Neutrophil (primary cell): ENCODE measurements around the gene EIF2B1.

Source experiments
- H3K27ac ChIP-seq: fragments of 200-600 bp; sonication (generic); 2 replicates; pipeline ENCODE4 v1.5.1; 2016; ENCODE audit warnings: mild to moderate bottlenecking, moderate library complexity
- H3K27me3 ChIP-seq: fragments of 200-600 bp; sonication (generic); 2 replicates; pipeline ENCODE4 v1.6.0; 2016; ENCODE audit warnings: mild to moderate bottlenecking
- H3K36me3 ChIP-seq: fragments of 200-600 bp; sonication (generic); 2 replicates; pipeline ENCODE4 v1.5.1; 2017
- H3K4me1 ChIP-seq, 2 experiments: fragments of 200-600 bp in 1 of 2; sonication (generic) in 1 of 2; 1 replicate in 1 of 2; 2 replicates in 1 of 2; pipeline versions ENCODE4 v1.5.1 to v1.6.1; 2013 to 2016; ENCODE audit warnings: low read depth in 1 of 2, low read length in 1 of 2, mild to moderate bottlenecking in 1 of 2, moderate library complexity in 1 of 2; ENCODE audit not compliant: control insufficient read depth in 1 of 2, insufficient read depth in 1 of 2
- H3K4me3 ChIP-seq, 2 experiments: fragments of 200-600 bp in 1 of 2; sonication (generic) in 1 of 2; 1 replicate in 1 of 2; 2 replicates in 1 of 2; pipeline ENCODE4 v1.5.1; 2013 to 2016; ENCODE audit warnings: low read depth in 1 of 2, low read length in 1 of 2, mild to moderate bottlenecking in 1 of 2, moderate library complexity in 1 of 2
- H3K9me3 ChIP-seq: fragments of 200-600 bp; sonication (generic); 2 replicates; pipeline ENCODE4 v1.5.1; 2016
- CTCF ChIP-seq: fragments of 200-600 bp; sonication (generic); IDR thresholded peaks from 2 replicates; pipeline ENCODE4 v1.5.1; 2016; ENCODE audit warnings: antibody characterized with exemption

The EIF2B1 gene

DNA sequence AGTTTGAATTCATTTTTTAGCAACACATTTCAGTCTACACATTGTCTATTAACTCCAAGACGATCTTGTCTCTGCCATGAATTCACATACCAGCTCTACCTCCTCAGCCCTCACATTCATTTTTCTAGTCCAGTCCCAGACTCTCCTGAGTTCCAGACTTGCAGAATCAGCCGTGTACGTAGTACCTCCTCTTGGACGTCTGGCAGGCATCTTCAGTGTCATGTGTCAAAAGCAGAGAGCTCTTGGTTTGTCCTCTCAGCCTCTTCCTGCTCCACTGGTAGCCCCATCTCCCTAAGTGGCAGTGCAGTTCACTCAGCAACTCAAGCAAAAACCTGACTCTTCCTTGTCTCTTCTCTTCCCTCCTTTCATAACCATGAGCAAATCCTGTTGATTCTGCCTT lies 22.9 kb upstream of the EIF2B1 start:
- H3K27me3 ChIP-seq, result no peaks in the 10 kb centered on the region
- no peaks in the 10 kb centered on the region for H3K4me1 ChIP-seq
- no peak for TF ChIP-seq CTCF
- no peaks in the 10 kb centered on the region for H3K9me3 ChIP-seq
- no peak overlapping the region for H3K4me3 ChIP-seq
- H3K36me3 ChIP-seq, result peaks cover 12% of the 10 kb centered on the region
- no peak overlapping the region for H3K27ac ChIP-seq

- Histone ChIP-seq H3K4me3 (no peak overlapping the region), H3K27ac (no peak overlapping the region), H3K9me3 (no peaks in the 10 kb centered on the region), H3K4me1 (no peaks in the 10 kb centered on the region), H3K36me3 (peaks cover 16% of the 10 kb centered on the region), H3K27me3 (no peaks in the 10 kb centered on the region)
- no peak for TF ChIP-seq CTCF
These were observed 21.9 kb upstream of the EIF2B1 start for GRCh38 chr12:123655420-123655819.

- Histone ChIP-seq H3K4me3 (no peak overlapping the region), H3K4me1 (no peaks in the 10 kb centered on the region), H3K36me3 (peaks cover 13% of the 10 kb centered on the region), H3K27me3 (no peaks in the 10 kb centered on the region), H3K27ac (no peak overlapping the region), H3K9me3 (no peaks in the 10 kb centered on the region)
- no peak for TF ChIP-seq CTCF
These were observed 20.7 kb upstream of the EIF2B1 start for GRCh38 chr12:123654129-123654701.

DNA sequence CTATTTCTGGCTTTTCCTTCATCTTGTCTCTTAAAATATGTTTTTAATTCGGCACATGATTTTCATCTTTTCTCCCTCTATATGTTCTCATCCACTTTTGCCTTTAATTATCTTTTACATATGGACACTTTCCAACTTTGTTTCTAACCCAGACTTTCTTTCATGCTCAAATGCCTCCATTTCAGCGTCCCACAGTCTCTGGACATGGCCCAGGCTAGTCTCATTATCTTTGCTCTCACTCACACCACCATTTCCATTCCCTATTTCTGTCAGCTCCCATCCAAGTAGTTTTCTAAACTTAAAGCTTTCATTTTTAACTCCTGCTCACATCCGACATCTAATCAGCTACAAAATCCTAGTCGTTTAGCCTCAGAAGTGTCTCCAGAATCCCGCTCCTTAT lies 14.9 kb upstream of the EIF2B1 start:
- no peaks in the 10 kb centered on the region for H3K4me1 ChIP-seq

DNA sequence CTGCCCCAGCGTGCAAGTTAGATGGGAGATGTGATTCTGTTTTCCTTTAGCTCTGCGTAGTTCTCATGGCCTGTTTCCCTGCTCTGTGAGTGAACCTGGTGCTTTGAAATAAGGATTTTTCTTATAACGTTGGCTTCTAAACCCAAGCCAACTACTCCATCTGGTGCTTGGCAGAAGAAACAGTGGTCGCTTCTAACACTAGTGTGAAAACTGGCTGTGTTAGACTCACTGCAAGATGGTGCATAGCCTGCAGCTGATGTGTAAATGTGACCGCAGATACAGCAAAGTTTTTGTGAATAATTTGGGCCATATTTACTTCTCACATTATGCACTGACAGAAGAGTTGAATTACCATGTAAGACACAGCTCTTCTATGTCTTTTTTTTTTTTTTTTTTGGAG lies 12.4 kb upstream of the EIF2B1 start:
- no peaks in the 10 kb centered on the region for H3K27me3 ChIP-seq
- no peak overlapping the region for H3K27ac ChIP-seq
- no peak for TF ChIP-seq CTCF
- H3K4me1 ChIP-seq, result no peaks in the 10 kb centered on the region
- no peak overlapping the region for H3K4me3 ChIP-seq
- H3K9me3 ChIP-seq, result no peaks in the 10 kb centered on the region
- H3K36me3 ChIP-seq, result peaks cover 14% of the 10 kb centered on the region

More for the DNA sequence above, 14.9 kb upstream of the EIF2B1 start:
- Histone ChIP-seq H3K27ac (no peak overlapping the region), H3K9me3 (no peaks in the 10 kb centered on the region), H3K27me3 (no peaks in the 10 kb centered on the region), H3K36me3 (peaks cover 21% of the 10 kb centered on the region), H3K4me3 (no peak overlapping the region)
- TF ChIP-seq CTCF, result no peak

DNA sequence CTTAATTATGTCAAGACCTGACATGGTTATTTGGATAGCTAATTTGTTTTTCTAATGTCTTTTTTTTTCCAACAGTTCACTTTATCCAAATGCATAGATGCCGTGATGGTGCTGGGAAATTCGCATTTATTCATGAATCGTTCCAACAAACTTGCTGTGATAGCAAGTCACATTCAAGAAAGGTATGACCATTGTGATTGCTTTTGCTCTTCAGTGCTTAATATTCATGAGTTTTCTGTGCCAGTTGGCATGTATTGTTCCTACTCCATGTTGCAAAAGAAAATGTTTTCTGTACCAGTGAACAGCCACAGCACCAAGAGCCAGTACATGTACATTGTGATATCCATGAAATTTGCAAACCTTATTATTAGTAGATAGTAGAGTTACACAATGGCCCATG lies 11.9 kb upstream of the EIF2B1 start:
- Histone ChIP-seq H3K27ac (no peak overlapping the region), H3K9me3 (no peaks in the 10 kb centered on the region), H3K4me3 (no peak overlapping the region), H3K36me3 (peaks cover 13% of the 10 kb centered on the region), H3K4me1 (no peaks in the 10 kb centered on the region), H3K27me3 (no peaks in the 10 kb centered on the region)
- no peak for TF ChIP-seq CTCF
